Ascending aorta (tissue), 2 donors: Measurements from ENCODE around the gene OPRM1. TPM values are rescaled to one million over a fixed set of nuclear protein-coding genes. Genes with fewer than 3 reads are reported as not detected.
"Not testable (repeated sequence)": the region's sequence is repeated elsewhere in the genome, so short reads cannot be mapped to it uniquely, and the experiment has no call there.

Source experiments
- DNase-seq, 2 donors: peaks; one replicate each; pipeline ENCODE4 v3.0.0-alpha.2; 2019; ENCODE audit warnings: low spot score in 2 of 2
- H3K27ac ChIP-seq, 2 donors: fragments of 200-600 bp; sonication (generic); one replicate each; pipeline ENCODE4 v1.5.1; 2016 to 2017; ENCODE audit warnings: mild to moderate bottlenecking in 1 of 2
- H3K27me3 ChIP-seq: fragments of 200-600 bp; sonication (generic); one replicate; pipeline ENCODE4 v1.5.1; 2017
- H3K36me3 ChIP-seq, 2 donors: fragments of 200-600 bp; sonication (generic); one replicate each; pipeline ENCODE4 v1.5.1; 2016
- H3K4me1 ChIP-seq, 2 donors: fragments of 200-600 bp; sonication (generic); one replicate each; pipeline ENCODE4 v1.5.1; 2016 to 2017; ENCODE audit warnings: mild to moderate bottlenecking in 1 of 2
- H3K4me3 ChIP-seq, 2 donors: fragments of 200-600 bp; sonication (generic); one replicate each; pipeline ENCODE4 v1.5.1; 2016 to 2017; ENCODE audit warnings: mild to moderate bottlenecking in 1 of 2
- H3K9me3 ChIP-seq, 2 donors: fragments of 200-600 bp; sonication (generic); one replicate each; pipeline ENCODE4 v1.5.1; 2016
- CTCF ChIP-seq, 3 experiments: fragments of 200-600 bp in 2 of 3; fragments of 450-650 bp in 1 of 3; sonication (generic) in 2 of 3; IDR thresholded peaks; one replicate each; pipeline ENCODE4 v1.5.1; 2016 to 2019; ENCODE audit warnings: antibody characterized with exemption in 3 of 3, mild to moderate bottlenecking in 1 of 3, moderate library complexity in 1 of 3
- intact Hi-C: fragments of 100-400 bp; cut with DNase I; formaldehyde crosslinking; loops from one replicate; pipeline ENCODE4 v1.15.1; 2023
- total RNA-seq: library from RNA; depleted of rRNA; stranded (reverse); fragments of >200 nt; gene quantifications from one replicate; pipeline ENCODE4 v1.1.0, GENCODE V29; 2016

OPRM1 gene
- total RNA-seq, 1 donor from 2014 or later, result not detected

DNA sequence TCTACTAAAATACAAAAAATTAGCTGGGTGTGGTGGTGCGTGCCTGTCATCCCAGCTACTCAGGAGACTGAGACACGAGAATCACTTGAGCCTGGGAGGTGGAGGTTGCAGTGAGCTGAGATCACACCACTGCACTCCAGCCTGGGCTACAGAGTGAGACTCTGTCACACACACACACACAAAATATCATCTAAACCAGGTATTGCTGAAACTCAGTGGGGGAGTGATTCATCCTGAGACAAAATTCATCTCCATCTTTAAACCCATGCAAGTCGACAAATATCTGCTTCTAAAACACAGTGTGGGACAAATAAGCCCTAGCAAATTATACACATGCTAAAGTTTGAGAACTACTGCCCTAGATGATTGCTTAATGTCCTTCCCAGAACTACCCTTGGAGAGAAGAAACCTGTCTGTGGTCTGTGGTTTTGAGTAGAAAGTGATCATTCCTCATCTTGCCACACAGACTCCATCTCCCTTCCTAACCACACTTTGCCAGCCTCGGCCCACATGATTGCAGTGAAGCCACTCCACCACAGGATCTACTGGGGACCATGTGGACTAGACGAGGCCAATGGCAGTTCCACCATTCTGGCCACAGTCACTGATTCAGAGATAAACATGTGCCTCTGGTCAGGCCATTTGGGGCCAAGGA lies 130.3 kb downstream of the OPRM1 start:
- Histone ChIP-seq H3K36me3 (no peaks in the 10 kb centered on the region), H3K27ac (no peak overlapping the region), H3K4me3 (no peak overlapping the region), H3K9me3 (no peaks in the 10 kb centered on the region), H3K4me1 (no peaks in the 10 kb centered on the region), H3K27me3 (no peaks in the 10 kb centered on the region)
- TF ChIP-seq CTCF (IDR thresholded peaks at IDR 0.05), result no peak
- intact Hi-C loops, result no loop called here
- DNase-seq, result no peak

DNA sequence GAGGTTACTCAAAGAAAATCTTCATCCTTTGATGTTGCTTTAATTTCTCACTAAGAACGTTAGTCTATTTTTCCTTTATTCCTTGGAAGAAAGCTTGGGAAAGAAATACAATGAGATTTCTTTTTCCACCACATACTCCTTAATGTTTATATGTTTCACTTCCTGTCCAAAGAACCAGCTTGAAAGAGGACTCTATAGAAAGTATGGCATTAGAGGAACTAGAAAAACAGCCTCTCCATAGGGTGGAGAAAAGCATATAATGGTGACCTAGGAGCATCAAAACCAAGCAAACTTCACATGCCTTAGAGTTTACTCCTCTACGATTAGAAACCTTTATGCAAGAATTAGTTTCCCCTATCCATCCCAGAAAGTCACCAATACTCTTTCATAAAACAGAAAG lies 131.1 kb downstream of the OPRM1 start:
- Histone ChIP-seq H3K4me3 (no peak overlapping the region), H3K27ac (no peak overlapping the region), H3K36me3 (no peaks in the 10 kb centered on the region), H3K4me1 (no peaks in the 10 kb centered on the region), H3K27me3 (no peaks in the 10 kb centered on the region), H3K9me3 (no peaks in the 10 kb centered on the region)
- intact Hi-C loops, result no loop called here
- DNase-seq, result no peak
- TF ChIP-seq CTCF (IDR thresholded peaks at IDR 0.05), result no peak

DNA sequence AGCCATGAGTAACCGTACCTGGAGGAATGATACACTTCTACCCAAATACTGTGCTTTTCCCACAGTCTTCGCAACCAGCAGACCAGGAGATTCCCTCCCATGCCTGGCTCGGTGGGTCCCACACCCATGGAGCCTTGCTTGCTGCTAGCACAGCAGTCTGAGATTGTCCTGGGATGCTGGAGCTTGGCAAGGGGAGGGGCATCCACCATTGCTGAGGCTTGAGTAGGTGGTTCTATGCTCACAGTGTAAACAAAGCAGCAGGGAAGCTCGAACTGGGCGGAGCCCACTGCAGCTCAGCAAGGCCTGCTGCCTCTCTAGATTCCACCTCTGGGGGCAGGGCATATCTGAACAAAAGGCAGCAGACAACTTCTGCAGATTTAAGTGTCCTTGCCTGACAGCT lies 133.4 kb downstream of the OPRM1 start:
- H3K4me1 ChIP-seq, H3K9me3 ChIP-seq, DNase-seq, H3K27ac ChIP-seq, H3K36me3 ChIP-seq, H3K27me3 ChIP-seq, intact Hi-C loops, H3K4me3 ChIP-seq: not testable (repeated sequence)

DNA sequence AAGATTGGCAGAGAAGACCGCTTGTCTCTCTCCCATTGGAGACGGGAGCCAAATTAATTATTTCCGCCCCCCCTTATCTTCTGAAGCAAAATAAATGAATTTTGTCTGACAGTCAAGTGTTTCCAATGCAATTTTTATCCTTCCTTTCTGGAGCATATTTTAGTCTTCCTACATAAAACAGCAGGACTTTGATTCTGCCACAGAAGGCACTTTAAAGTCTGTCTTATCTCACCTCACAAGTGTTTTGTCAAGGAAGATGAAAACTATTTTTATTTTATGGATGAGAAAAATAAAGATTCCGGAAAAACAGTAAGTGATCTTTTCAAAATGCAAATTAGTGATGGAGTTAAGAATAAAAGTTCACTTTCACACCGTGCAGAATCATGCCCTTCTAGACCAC lies 140.4 kb downstream of the OPRM1 start:
- Histone ChIP-seq H3K4me3 (no peak overlapping the region), H3K27ac (no peak overlapping the region), H3K27me3 (no peaks in the 10 kb centered on the region), H3K36me3 (no peaks in the 10 kb centered on the region), H3K4me1 (no peaks in the 10 kb centered on the region), H3K9me3 (peaks cover 0 to 10% of the 10 kb centered on the region in 2 donors)
- DNase-seq, result no peak
- no peak for TF ChIP-seq CTCF (IDR thresholded peaks at IDR 0.05)
- intact Hi-C loops, result no loop called here

GRCh38 chr6:154187203-154187602 lies 148.2 kb downstream of the OPRM1 start:
- Histone ChIP-seq H3K27ac (no peak overlapping the region), H3K4me1 (no peaks in the 10 kb centered on the region), H3K27me3 (no peaks in the 10 kb centered on the region), H3K36me3 (no peaks in the 10 kb centered on the region), H3K9me3 (peaks cover 0 to 10% of the 10 kb centered on the region in 2 donors), H3K4me3 (no peak overlapping the region)
- no peak for DNase-seq
- TF ChIP-seq CTCF (IDR thresholded peaks at IDR 0.05), result no peak
- intact Hi-C loops, result no loop called here

- H3K4me1 ChIP-seq, result no peaks in the 10 kb centered on the region
- H3K9me3 ChIP-seq, result peaks cover 0 to 10% of the 10 kb centered on the region in 2 donors
- no peaks in the 10 kb centered on the region for H3K36me3 ChIP-seq
- DNase-seq, result no peak
- no peak overlapping the region for H3K27ac ChIP-seq
- intact Hi-C loops, result no loop called here
- no peak for TF ChIP-seq CTCF (IDR thresholded peaks at IDR 0.05)
- H3K4me3 ChIP-seq, result no peak overlapping the region
- H3K27me3 ChIP-seq, result no peaks in the 10 kb centered on the region
Observed at GRCh38 chr6:154187714-154188113, 148.7 kb downstream of the OPRM1 start.
